Stomach smooth muscle (tissue), 2 donors: ENCODE measurements around the gene NALCN.

ENCODE experiments used
- H3K27ac ChIP-seq: one replicate; pipeline ENCODE4 v1.7.0; 2013; ENCODE audit warnings: mild to moderate bottlenecking, low read length, inconsistent platforms
- H3K27me3 ChIP-seq, 2 donors: one replicate each; pipeline ENCODE4 v1.7.0; 2013; ENCODE audit warnings: low read length in 2 of 2; ENCODE audit not compliant: insufficient read depth in 2 of 2, control insufficient read depth in 1 of 2
- H3K36me3 ChIP-seq, 2 donors: one replicate each; pipeline ENCODE4 v1.7.0; 2013; ENCODE audit warnings: low read length in 2 of 2; ENCODE audit not compliant: control insufficient read depth in 2 of 2, insufficient read depth in 2 of 2
- H3K4me1 ChIP-seq: one replicate; pipeline ENCODE4 v1.7.0; 2013; ENCODE audit warnings: low read length; ENCODE audit not compliant: control insufficient read depth, insufficient read depth
- H3K4me3 ChIP-seq, 2 donors: one replicate each; pipeline ENCODE4 v1.7.0; 2013; ENCODE audit warnings: low read length in 2 of 2
- H3K9ac ChIP-seq, 2 donors: one replicate each; pipeline ENCODE4 v1.7.0; 2013; ENCODE audit warnings: low read length in 2 of 2, mild to moderate bottlenecking in 1 of 2
- H3K9me3 ChIP-seq, 2 donors: one replicate each; pipeline ENCODE4 v1.7.0; 2013; ENCODE audit warnings: low read length in 2 of 2; ENCODE audit not compliant: control insufficient read depth in 2 of 2
- donor health status: healthy.
- donor health status: Pancreatic carcinoma.

Gene NALCN

GRCh38 chr13:101092985-101093384 lies 323.3 kb downstream of the NALCN start:
- H3K27me3 ChIP-seq = no peaks in the 10 kb centered on the region
- no peak overlapping the region for H3K27ac ChIP-seq
- H3K36me3 ChIP-seq = no peaks in the 10 kb centered on the region
- no peak overlapping the region for H3K9ac ChIP-seq
- no peaks in the 10 kb centered on the region for H3K4me1 ChIP-seq
- H3K9me3 ChIP-seq = no peaks in the 10 kb centered on the region
- H3K4me3 ChIP-seq = no peak overlapping the region

DNA sequence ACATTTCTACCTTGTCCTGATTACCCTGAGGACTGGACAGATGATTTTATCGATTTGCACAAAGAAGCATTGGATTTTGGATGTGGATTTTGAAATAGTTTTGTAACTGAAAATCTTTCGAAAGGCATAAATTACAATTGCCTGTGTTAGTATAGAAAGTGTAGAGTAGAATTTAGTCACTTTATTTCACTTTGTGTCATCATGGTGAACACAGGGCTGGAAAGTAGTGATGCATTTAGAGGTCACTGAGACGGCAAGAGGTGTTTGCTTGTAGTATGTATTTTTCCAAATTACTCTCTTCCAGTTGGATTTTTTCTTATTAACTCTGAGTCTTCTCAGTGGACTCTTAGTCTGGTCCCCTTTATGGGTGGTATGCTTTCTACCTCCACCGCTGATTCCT lies 326.0 kb downstream of the NALCN start:
- no peaks in the 10 kb centered on the region for H3K9me3 ChIP-seq
- H3K27ac ChIP-seq = no peak overlapping the region
- H3K4me1 ChIP-seq = no peaks in the 10 kb centered on the region
- H3K36me3 ChIP-seq = no peaks in the 10 kb centered on the region
- H3K4me3 ChIP-seq = no peak overlapping the region
- H3K9ac ChIP-seq = no peak overlapping the region
- H3K27me3 ChIP-seq = no peaks in the 10 kb centered on the region

- Histone ChIP-seq H3K4me1 (no peaks in the 10 kb centered on the region), H3K9ac (no peak overlapping the region), H3K4me3 (no peak overlapping the region), H3K36me3 (no peaks in the 10 kb centered on the region), H3K9me3 (no peaks in the 10 kb centered on the region), H3K27me3 (no peaks in the 10 kb centered on the region), H3K27ac (no peak overlapping the region)
Observed at GRCh38 chr13:101085551-101085950, 330.8 kb downstream of the NALCN start.

- no peak overlapping the region for H3K27ac ChIP-seq
- no peaks in the 10 kb centered on the region for H3K9me3 ChIP-seq
- H3K4me1 ChIP-seq = no peaks in the 10 kb centered on the region
- no peaks in the 10 kb centered on the region for H3K36me3 ChIP-seq
- H3K27me3 ChIP-seq = no peaks in the 10 kb centered on the region
- no peak overlapping the region for H3K4me3 ChIP-seq
- H3K9ac ChIP-seq = no peak overlapping the region
Observed at GRCh38 chr13:101082441-101082840, 333.9 kb downstream of the NALCN start.

GRCh38 chr13:101080616-101081015 lies 335.7 kb downstream of the NALCN start:
- no peak overlapping the region for H3K27ac ChIP-seq

GRCh38 chr13:101065329-101065728 lies 351.0 kb downstream of the NALCN start:
- Histone ChIP-seq H3K4me3 (no peak overlapping the region), H3K9ac (no peak overlapping the region), H3K27ac (no peak overlapping the region), H3K27me3 (peaks cover 0 to 3% of the 10 kb centered on the region in 2 donors), H3K4me1 (no peaks in the 10 kb centered on the region), H3K36me3 (no peaks in the 10 kb centered on the region), H3K9me3 (no peaks in the 10 kb centered on the region)

More at GRCh38 chr13:101080616-101081015, 335.7 kb downstream of the NALCN start:
- Histone ChIP-seq H3K36me3 (no peaks in the 10 kb centered on the region), H3K4me3 (no peak overlapping the region), H3K27me3 (no peaks in the 10 kb centered on the region), H3K9ac (no peak overlapping the region), H3K4me1 (no peaks in the 10 kb centered on the region), H3K9me3 (no peaks in the 10 kb centered on the region)

DNA sequence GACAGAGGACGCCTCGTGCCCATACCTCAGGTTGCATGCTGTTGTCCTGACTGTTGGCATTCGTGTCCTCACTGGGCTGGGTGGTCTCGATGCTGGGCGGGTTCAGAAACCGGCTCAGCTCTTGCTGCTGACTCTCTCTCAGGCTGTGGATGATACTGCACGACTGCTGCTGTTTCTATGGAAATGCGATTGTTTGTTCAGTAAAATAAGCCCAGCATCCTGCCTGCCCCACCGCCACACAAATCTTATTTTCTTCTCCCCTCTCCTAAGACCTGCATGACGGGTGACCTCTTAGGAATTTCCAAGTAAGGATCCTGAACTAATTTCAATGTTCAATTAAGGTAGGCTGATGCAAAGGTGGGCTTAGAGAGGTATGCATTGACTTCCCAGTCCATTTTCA lies 356.5 kb downstream of the NALCN start:
- H3K36me3 ChIP-seq = no peaks in the 10 kb centered on the region
- H3K27me3 ChIP-seq = peaks cover 0 to 2% of the 10 kb centered on the region in 2 donors
- H3K9ac ChIP-seq = no peak overlapping the region
- H3K4me1 ChIP-seq = peaks cover 2% of the 10 kb centered on the region
- H3K4me3 ChIP-seq = no peak overlapping the region
- no peaks in the 10 kb centered on the region for H3K9me3 ChIP-seq
- no peak overlapping the region for H3K27ac ChIP-seq

DNA sequence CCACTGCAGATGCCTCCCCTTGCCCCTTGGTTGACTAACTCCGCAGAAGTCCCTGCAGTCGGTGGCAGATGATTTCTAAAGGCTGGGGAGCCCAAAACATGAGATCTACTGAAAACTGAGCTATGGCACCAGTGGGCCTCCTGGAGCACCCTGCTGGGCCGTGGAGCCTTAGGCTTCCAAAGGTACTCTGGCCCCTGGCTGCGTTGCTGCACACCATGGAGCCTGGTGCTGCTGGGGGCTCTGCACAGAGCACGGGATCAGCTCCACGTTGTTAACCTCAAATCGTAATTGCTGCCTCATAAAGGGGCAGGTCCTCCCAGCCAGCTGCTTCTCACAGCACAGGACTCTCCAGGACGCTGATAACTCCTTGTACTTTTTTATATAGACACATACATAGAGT lies 357.5 kb downstream of the NALCN start:
- peaks cover 0 to 2% of the 10 kb centered on the region in 2 donors for H3K27me3 ChIP-seq
- H3K4me1 ChIP-seq = peaks cover 2% of the 10 kb centered on the region
- no peaks in the 10 kb centered on the region for H3K9me3 ChIP-seq
- H3K27ac ChIP-seq = no peak overlapping the region
- H3K9ac ChIP-seq = no peak overlapping the region
- no peaks in the 10 kb centered on the region for H3K36me3 ChIP-seq
- no peak overlapping the region for H3K4me3 ChIP-seq

DNA sequence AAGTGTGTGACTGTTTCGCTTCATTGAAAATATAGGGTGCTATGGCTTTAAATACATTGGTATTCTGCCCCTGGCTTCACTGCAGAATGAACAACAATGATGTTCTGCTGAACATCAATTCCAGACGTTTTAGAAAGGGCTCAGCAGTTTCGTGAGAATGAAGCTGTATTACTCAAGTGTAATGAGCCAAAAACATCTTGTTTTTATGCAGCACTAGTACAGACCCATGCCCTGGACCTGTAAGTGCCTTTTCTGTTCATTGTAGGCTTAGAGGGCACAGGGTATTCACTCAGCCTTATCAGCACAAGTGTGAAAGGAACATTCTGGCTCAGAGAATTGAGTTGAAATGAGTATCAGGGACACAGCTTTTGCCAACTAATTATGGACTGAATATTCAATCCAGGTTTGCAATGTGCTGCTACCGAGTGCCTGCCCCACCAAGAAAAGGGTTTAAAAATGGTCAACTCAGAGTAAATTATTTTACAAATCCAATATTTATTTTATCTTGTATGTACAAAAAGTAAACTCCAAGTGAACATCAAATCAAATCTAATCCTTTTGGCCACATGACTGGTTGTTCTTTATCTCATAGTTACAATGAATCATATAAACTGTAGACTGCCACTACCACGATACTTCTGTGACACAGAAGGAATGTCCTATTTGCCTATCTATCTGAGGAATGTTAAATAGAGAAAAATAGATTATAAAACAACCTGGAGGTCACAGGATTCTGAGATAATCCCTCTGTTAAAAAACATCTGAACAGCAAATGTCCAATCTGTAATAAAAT lies 362.8 kb downstream of the NALCN start:
- Histone ChIP-seq H3K9ac (no peak overlapping the region), H3K27me3 (peaks cover 0 to 2% of the 10 kb centered on the region in 2 donors), H3K4me1 (peaks cover 2% of the 10 kb centered on the region), H3K4me3 (no peak overlapping the region), H3K36me3 (no peaks in the 10 kb centered on the region), H3K27ac (no peak overlapping the region), H3K9me3 (peaks cover 0 to 1% of the 10 kb centered on the region in 2 donors)

GRCh38 chr13:101049166-101049850 lies 367.0 kb downstream of the NALCN start:
- Histone ChIP-seq H3K4me1 (no peaks in the 10 kb centered on the region), H3K4me3 (no peak overlapping the region), H3K9me3 (peaks cover 0 to 1% of the 10 kb centered on the region in 2 donors), H3K9ac (no peak overlapping the region), H3K27me3 (no peaks in the 10 kb centered on the region), H3K27ac (no peak overlapping the region), H3K36me3 (no peaks in the 10 kb centered on the region)

DNA sequence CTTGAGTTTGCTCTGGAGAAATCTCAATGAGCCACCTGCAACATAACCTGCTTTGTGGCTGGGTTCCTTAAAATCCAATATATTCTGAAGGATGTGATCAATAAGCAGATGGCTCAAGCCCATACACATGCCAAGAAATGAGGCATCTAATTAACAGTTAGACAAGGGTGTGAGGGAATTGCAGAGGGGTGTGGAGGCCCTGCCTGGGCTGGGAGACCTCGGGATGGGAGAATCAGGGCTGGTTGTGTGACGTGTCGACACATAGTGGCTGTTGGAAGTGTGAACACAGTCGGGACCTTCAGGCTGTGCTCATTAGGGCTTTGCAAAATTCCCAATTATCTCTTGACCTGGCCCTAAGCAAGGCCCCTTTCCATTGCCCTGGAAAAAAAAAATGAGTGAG lies 379.8 kb downstream of the NALCN start:
- H3K4me3 ChIP-seq = no peak overlapping the region
- no peak overlapping the region for H3K9ac ChIP-seq
- no peak overlapping the region for H3K27ac ChIP-seq
- H3K27me3 ChIP-seq = no peaks in the 10 kb centered on the region
- no peaks in the 10 kb centered on the region for H3K36me3 ChIP-seq
- peaks cover 0 to 5% of the 10 kb centered on the region in 2 donors for H3K9me3 ChIP-seq
- no peaks in the 10 kb centered on the region for H3K4me1 ChIP-seq
